HG03175 (cell line): Measurements from ENCODE around the gene KCNIP2.

Source experiments
- ATAC-seq: cut with Tn5 transposase; IDR thresholded peaks from one replicate; pipeline ENCODE4 v1.9.1; 2021; ENCODE audit warnings: mild to moderate bottlenecking, moderate library complexity; ENCODE audit not compliant: unreplicated experiment

KCNIP2 gene

GRCh38 chr10:101851411-101852116, 8.0 kb upstream of the KCNIP2 start:
- no peak for ATAC-seq

DNA sequence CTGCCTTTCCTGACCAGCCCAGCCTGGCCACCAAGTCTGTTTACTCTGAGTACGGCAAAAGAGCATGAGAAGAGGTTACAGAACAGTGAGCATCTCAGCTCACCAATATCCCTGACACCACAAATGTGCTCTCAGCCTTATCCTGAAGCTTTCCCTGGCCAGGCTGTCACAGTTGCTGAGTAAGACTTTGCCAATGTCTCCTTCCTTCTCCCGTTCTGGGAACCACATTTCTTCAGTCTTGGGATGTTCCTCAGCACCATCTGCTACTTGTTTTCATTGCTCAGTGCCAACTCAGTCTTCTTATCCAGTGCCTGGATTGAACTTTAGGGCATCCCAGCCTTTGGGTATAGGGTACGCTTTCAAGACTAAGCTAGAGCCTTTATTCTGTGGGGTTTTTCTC, 7.1 kb upstream of the KCNIP2 start:
- ATAC-seq: no peak

GRCh38 chr10:101848894-101849351, 5.3 kb upstream of the KCNIP2 start:
- no peak for ATAC-seq

DNA sequence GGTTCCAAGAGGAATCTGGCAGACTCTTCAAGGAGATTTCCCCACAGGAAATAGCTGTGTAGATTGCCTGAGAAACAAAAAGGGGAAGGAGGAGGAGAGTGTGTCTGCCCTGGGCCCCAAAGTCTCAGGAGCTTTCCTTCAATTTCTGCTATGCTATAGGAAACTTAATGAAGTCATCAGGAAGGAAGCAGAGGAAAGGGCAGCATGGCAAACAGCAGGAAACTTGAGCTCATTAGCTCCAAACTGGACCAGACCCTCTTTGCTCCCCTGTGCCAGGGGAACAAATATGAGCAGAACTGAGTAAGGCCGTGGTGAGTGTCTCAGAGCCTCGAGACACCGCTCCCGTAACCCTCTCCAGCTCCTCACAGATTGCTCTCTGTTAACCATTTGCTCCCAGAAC, 4.8 kb upstream of the KCNIP2 start:
- ATAC-seq: no peak

DNA sequence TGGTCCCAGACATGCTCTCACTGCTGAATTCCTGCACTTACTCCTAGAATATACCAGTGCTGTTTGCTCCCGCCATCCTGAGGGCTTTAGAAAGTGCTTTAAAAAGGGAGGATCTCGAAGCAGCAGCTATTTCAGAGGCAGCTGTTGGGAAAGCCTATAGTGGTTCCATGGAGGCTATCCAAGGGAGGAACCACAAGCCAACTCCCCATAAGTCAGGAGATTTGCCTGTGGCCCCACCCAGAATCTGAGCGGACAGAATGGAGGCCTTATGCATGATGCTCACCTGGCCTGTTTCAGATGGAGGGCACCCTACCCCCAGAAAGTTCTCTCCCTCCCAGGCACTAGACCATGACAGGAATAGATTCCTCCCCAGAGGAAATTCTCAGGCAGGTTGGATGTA, 2.3 kb upstream of the KCNIP2 start:
- no peak for ATAC-seq

- ATAC-seq: no peak
Measured at GRCh38 chr10:101841826-101842225, 1.8 kb downstream of the KCNIP2 start.

DNA sequence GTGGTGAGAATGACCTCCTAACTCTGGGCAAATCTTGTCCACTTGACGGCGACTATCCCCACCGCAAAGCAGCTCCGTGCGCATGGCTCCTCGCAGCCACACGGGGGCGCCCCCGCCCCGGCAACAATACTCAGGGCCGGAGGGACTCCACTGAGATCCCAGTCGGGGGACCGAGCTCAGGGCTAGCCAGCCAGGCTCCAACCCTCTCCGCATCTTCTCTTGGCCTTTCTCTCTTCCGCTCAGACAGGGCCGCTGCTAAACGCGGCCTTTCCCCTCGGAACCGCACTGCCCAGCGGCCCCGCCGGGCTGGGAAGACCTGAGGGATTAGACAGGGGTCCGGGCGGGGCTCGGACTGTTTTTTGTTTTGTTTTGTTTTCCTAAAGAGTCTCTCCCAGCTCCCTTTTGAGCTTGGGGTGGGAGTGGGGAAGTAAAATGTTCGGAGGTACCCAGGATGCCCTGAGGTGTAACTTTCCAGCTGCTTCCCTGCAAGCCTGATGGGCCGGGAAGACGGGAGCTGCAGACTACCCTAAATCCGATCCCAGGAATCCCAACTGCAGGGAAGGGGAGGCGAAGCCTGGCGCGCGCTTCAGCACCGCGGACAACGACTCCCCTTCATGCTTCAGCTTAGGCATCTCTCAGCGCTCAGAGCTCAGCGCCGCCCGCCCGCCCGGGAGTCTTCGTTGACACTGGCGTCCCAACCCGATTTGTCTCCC, 2.7 kb downstream of the KCNIP2 start:
- ATAC-seq: peak; percentile 68

GRCh38 chr10:101840102-101840684, 3.4 kb downstream of the KCNIP2 start:
- no peak for ATAC-seq

DNA sequence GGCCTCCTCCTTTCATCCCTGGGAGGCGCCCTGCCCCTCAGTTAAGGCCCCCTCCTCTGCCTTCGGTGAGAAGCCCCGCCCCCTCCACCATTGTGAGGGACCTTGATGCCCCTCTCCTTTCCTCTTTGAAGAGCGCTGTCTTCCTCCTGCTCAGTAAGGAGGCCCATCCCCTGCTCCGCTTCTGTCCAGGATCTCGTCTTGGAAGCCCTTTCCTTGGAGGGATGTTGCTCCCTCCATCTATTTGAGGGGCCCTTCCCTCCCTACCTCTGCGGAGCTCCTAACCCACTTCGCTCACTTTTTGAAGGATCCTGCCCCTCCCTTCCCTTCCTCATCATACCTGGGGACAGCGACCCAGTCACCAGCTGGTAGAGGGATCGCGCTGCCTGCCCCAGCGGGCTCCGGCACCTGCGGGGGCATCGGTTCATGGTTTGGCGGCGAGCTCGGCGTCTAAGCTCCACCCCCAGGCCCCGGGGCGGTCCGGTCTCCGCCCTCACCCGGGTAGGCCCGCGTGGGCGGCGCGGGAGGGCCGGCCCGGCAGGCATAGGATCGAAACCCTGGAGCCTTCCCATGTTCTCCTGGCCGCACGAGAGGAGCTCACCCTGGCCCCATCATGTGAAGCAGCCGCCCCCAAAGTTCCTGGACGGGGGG, 4.1 kb downstream of the KCNIP2 start:
- ATAC-seq: no peak

- no peak for ATAC-seq
Measured at GRCh38 chr10:101839002-101839401, 4.6 kb downstream of the KCNIP2 start.

DNA sequence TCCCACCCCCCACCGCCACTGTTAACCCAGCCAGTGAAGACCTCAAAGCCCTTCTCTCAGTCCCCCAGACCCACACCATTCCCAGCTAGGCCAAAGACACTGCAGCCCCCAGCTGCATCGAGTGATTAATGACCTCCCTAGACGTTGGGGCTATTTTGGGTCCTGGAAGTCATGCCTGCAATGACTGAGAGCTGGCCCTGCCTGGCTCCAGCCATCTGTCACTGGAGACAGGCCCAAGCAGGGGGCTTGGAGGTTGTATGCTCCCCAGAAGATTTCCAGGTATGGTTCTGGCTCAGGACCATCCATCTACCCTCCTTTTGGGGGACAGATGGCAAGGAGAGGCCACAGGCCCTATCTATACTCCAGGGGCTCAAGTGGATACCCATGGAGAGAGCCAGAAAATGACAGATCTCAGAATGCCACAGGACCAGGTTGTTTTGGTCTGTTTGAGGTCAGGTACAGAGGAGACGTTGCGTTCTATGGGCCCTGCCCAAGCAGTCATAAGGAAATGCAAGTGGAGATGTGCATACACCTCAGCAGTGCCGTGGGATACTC, 5.1 kb downstream of the KCNIP2 start:
- ATAC-seq: no peak

GRCh38 chr10:101837748-101838147, 5.9 kb downstream of the KCNIP2 start:
- no peak for ATAC-seq

GRCh38 chr10:101835362-101835761, 8.2 kb downstream of the KCNIP2 start:
- no peak for ATAC-seq

DNA sequence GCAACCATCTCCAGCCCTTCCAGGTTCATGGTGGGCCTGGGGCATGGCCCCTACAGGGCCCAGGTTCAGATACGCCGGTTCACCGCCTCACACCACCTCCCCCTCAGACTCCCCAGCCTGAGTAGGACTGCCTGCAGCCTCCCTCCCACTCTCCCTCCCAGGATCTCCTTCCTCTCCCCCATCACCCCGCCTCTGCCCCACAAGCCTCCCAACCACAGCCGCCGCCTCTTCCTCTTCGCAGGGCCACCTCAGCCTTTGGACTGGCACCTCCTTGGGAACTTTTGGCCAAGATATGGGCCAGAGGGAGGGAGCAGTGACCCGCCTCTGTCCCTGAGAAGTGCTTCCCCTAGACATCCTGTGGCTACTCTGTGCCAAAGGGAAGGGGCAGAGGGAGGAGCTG, 9.3 kb downstream of the KCNIP2 start:
- no peak for ATAC-seq

DNA sequence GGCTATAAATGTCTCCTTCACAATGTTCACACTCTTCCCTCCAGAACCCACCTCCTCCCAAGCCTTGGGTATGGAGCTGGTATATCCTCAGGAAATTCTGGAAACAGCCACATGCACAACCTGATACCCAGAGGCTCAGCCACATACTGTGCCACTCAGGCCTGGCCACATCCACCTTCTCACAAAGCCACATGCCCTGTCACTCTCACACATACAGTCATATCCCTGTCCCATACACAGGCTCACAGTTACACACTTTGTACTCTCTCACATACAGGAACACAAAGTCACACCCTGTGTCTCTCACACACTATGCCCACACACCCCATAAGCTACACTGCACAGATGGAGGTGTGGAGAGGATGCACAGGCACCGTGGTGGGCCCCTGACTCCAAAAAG, 10.1 kb downstream of the KCNIP2 start:
- no peak for ATAC-seq

DNA sequence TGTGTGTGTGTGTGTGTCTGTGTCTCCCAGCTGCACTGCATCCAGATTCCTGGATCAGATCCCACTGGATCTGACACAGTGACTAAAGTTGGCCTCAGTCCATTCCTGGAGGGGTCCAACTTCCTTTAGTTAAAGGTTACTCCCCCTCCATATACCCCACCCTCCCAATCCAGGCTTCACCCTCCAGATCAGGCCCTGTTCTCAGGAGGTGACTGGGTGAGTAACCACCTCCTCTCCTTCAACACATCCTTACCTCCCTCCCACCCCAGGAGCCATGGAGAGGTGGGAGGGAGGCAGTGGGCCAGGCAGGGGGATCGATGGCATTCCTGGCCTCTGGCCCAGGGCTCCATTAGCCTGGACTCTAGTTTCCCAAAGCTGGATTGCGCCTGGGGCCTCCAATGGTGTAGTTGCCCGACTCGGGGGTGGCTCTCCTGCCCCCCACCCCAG, 11.3 kb downstream of the KCNIP2 start:
- no peak for ATAC-seq

GRCh38 chr10:101831169-101831811, 12.3 kb downstream of the KCNIP2 start:
- no peak for ATAC-seq

GRCh38 chr10:101830322-101831168, 13.1 kb downstream of the KCNIP2 start:
- ATAC-seq: peak; percentile 61

DNA sequence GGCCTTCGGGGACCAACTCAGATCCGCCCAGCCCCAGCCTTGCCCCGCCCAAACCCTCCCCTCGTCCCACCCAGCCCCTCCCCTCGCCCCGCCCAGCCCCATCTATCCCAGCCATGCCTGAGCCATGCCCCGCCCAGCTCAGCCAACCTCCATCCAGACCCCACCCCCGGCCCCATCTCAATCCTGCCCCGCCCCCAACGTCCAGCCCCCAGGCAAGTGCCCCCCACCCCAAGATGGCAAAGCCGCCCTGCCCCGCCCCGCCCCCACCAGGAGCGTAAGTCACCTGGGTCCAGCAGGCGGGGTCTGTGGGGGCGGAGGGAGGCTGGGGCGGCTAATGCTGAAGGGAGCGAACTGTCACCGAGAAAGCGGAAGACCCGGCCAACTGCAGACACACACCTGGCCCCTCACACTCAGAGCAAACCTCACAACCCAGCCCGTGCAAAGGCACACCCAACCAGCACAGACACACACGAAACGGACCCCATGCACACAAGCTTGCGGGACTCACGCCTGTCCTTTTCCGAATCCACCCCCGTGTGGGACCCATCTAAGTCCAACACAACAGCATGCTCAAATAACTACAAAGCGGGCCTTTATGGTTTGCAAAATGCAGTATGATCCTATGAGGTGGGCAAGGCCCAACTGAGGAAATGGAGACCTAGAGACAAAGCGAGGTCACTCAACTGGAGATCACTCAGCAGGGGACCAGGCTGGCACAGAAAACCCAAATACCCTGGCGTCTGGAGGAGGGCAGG, 13.9 kb downstream of the KCNIP2 start:
- ATAC-seq: peak; percentile 27
